ENCODE results near the gene SKOR2.
"Not testable (repeated sequence)": the region's sequence is repeated elsewhere in the genome, so short reads cannot be mapped to it uniquely, and the experiment has no call there.

Gene SKOR2

GRCh38 chr18:47195961-47196360 is 55.5 kb downstream of the SKOR2 start:
- not testable (repeated sequence) for DNase-seq

GRCh38 chr18:47191961-47192360 is 59.5 kb downstream of the SKOR2 start:
- DNase-seq: no peak

- no peak for DNase-seq
Measured at GRCh38 chr18:47187721-47188120, 63.7 kb downstream of the SKOR2 start.

- no peak for DNase-seq
Measured at GRCh38 chr18:47184419-47185050, 66.9 kb downstream of the SKOR2 start.

- DNase-seq: not testable (repeated sequence)
Measured at GRCh38 chr18:47182156-47182555, 69.3 kb downstream of the SKOR2 start.

GRCh38 chr18:47180765-47181164 is 70.7 kb downstream of the SKOR2 start:
- no peak for DNase-seq

GRCh38 chr18:47179520-47179919 is 71.9 kb downstream of the SKOR2 start:
- DNase-seq: no peak

GRCh38 chr18:47175898-47176575 is 75.4 kb downstream of the SKOR2 start, which contains the start of gene IER3IP1:
Gene IER3IP1 (minus strand): TSS chr18:47176364. CDS start chr18:47176277, 87 bp downstream.
- peak; percentile 71 to 78 for DNase-seq

GRCh38 chr18:47175283-47175897 is 76.1 kb downstream of the SKOR2 start:
- no peak for DNase-seq

GRCh38 chr18:47174545-47175116 is 76.8 kb downstream of the SKOR2 start:
- DNase-seq: no peak

- no peak for DNase-seq
Measured at GRCh38 chr18:47172476-47172875, 79.0 kb downstream of the SKOR2 start.

GRCh38 chr18:47168913-47169312 is 82.5 kb downstream of the SKOR2 start:
- DNase-seq: no peak

GRCh38 chr18:47168509-47168908 is 83.0 kb downstream of the SKOR2 start:
- DNase-seq: no peak

GRCh38 chr18:47166294-47166693 is 85.2 kb downstream of the SKOR2 start:
- DNase-seq: no peak

- DNase-seq: no peak
Measured at GRCh38 chr18:47163241-47163640, 88.2 kb downstream of the SKOR2 start.

- DNase-seq: no peak
Measured at GRCh38 chr18:47160256-47160655, 91.2 kb downstream of the SKOR2 start.

- not testable (repeated sequence) for DNase-seq
Measured at GRCh38 chr18:47158404-47158803, 93.1 kb downstream of the SKOR2 start.
